ENCODE results near the gene MYLK. TPM values are rescaled to one million over a fixed set of nuclear protein-coding genes. Genes with fewer than 3 reads are reported as not detected.

Gene MYLK
- total RNA-seq, 4 donors from 2014 or later = 9.7 to 92.8 (median 32.5) TPM

- no peak for TF ChIP-seq POLR2A (IDR thresholded peaks at IDR 0.05)
- TF ChIP-seq, protein P1, sequence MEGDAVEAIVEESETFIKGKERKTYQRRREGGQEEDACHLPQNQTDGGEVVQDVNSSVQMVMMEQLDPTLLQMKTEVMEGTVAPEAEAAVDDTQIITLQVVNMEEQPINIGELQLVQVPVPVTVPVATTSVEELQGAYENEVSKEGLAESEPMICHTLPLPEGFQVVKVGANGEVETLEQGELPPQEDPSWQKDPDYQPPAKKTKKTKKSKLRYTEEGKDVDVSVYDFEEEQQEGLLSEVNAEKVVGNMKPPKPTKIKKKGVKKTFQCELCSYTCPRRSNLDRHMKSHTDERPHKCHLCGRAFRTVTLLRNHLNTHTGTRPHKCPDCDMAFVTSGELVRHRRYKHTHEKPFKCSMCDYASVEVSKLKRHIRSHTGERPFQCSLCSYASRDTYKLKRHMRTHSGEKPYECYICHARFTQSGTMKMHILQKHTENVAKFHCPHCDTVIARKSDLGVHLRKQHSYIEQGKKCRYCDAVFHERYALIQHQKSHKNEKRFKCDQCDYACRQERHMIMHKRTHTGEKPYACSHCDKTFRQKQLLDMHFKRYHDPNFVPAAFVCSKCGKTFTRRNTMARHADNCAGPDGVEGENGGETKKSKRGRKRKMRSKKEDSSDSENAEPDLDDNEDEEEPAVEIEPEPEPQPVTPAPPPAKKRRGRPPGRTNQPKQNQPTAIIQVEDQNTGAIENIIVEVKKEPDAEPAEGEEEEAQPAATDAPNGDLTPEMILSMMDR (IDR thresholded peaks at IDR 0.05) = no peak
- 83 to 92% methylated on average over 4 of the region's 4 CpGs for WGBS, 2 donors
- H3K4me3 ChIP-seq (ENCODE audit: low read depth, poor library complexity, severe bottlenecking) = no peak overlapping the region
- intact Hi-C loops (cut with DNase I; ENCODE audit: low total_unique reads) = no loop called here
- DNase-seq (ENCODE audit: low spot score in 2 of 2) = no peak
Observed at GRCh38 chr3:123684209-123684608, 199.9 kb downstream of the MYLK start.

GRCh38 chr3:123683505-123684154, 200.5 kb downstream of the MYLK start:
- WGBS, 2 donors = 84 to 88% methylated on average over 10 of the region's 10 CpGs
- H3K4me3 ChIP-seq (ENCODE audit: low read depth, poor library complexity, severe bottlenecking) = no peak overlapping the region
- no peak for DNase-seq (ENCODE audit: low spot score in 2 of 2)
- TF ChIP-seq, protein P1 (IDR thresholded peaks at IDR 0.05) = no peak
- no peak for TF ChIP-seq POLR2A (IDR thresholded peaks at IDR 0.05)
- intact Hi-C loops (cut with DNase I; ENCODE audit: low total_unique reads) = no loop called here

DNA sequence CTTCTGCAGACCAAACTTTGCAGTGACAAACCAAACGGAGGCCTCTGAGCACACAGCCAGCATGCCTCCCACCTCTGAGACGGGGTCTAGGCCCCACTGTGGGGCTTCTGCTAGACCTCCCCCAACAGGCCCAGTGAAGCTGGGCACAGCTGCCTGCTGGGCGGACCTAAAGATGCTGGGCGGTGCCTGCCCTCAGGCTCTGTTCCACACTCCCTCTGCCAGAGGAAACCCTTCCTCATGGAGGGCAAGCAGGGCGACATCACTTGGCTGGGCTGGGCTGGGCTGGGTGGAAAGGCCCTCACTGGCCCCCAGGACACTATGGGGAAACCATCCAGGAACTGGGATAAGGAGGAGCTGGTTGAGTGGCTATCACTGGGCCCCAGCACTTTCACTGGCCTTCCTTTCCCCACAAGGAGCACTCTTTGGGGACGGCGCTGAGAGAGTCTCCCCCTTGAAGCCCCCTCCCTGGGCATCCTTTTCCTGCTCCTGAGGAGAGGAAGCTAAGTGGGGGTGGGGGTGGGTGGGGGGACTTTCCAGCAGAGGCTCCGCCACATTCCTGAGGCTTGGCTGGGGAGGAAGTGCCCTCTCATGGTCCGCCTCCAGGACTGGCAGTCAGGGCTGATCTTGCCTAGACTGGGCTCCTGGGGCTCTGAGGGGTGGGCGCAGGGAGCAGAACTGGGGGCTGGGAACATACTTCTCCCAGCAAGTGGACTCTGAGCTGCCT, 201.2 kb downstream of the MYLK start:
- intact Hi-C loops (cut with DNase I; ENCODE audit: low total_unique reads) = no loop called here
- DNase-seq (ENCODE audit: low spot score in 2 of 2) = no peak
- no peak for TF ChIP-seq POLR2A (IDR thresholded peaks at IDR 0.05)
- TF ChIP-seq, protein P1 (IDR thresholded peaks at IDR 0.05) = no peak
- 77 to 82% methylated on average over 9 to 10 of the region's 10 CpGs for WGBS, 2 donors
- no peak overlapping the region for H3K4me3 ChIP-seq (ENCODE audit: low read depth, poor library complexity, severe bottlenecking)

DNA sequence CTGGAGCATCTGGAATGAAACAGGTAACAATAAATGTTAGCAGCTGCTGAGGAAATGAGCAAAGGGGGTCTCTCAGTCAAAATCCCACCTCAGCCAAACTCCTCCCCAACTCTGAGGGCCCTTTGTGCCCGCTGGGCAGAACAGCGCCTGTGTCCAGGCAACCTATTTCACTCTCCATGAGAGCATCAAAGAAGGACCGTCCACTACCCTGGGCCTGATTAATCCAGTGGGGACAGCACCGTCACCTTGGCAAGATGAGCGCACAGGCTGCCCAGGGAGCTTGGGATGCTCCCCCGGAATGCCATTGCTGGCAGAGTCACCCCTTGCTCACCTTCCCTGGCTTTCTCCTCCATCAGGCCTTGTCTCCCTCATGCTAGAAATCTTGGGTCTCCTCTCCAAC, 201.8 kb downstream of the MYLK start:
- TF ChIP-seq, protein P1 (IDR thresholded peaks at IDR 0.05) = no peak
- DNase-seq (ENCODE audit: low spot score in 2 of 2) = no peak
- intact Hi-C loops (cut with DNase I; ENCODE audit: low total_unique reads) = no loop called here
- 98 to 100% methylated on average over 5 to 6 of the region's 6 CpGs for WGBS, 2 donors
- no peak overlapping the region for H3K4me3 ChIP-seq (ENCODE audit: low read depth, poor library complexity, severe bottlenecking)

DNA sequence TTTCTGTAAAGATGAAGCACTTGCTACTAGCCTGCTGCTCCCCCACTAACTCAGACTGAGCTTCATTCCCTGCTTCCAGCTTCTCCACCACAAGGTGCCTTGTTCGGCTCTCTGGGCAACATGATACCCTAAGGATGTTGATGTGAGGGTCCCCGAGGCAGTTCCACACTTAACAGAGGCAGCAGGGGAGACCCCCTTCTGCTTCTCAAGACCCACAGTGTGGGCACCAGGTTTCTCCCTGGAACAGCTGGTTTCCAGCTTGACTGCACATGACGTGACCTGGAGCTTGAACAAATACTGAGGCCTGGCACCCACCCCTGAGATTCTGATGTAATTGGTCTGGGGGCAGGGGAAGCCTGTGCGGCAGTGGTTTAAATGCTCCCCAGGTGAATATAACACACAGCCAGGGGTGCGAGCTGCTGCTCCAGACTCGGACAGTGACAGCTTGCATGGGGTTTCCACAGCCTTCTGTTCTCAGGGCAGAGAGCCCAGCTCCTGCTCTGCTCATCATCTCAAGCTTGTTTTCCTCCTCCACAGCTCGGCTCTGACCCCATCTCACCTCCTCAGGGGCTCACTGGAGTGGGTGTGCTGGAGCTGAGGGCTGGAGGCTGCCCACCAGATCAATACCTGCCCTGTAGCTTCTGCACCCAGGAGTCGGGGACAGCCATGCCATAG, 204.3 kb downstream of the MYLK start:
- no peak for DNase-seq (ENCODE audit: low spot score in 2 of 2)
- intact Hi-C loops (cut with DNase I; ENCODE audit: low total_unique reads) = no loop called here
- 73 to 78% methylated on average over 8 of the region's 8 CpGs for WGBS, 2 donors

More for the DNA sequence above, 204.3 kb downstream of the MYLK start:
- TF ChIP-seq POLR2A (IDR thresholded peaks at IDR 0.05) = no peak
- TF ChIP-seq, protein P1 (IDR thresholded peaks at IDR 0.05) = no peak
- no peak overlapping the region for H3K4me3 ChIP-seq (ENCODE audit: low read depth, poor library complexity, severe bottlenecking)

All from lower leg skin (tissue), 4 donors.